Ovary (tissue), 3 donors: ENCODE results near the gene MYOZ2.

ENCODE experiments used
- CTCF ChIP-seq, 3 donors: fragments of 450-650 bp in 2 of 3; fragments of 200-600 bp in 1 of 3; IDR thresholded peaks; one replicate each; pipeline versions ENCODE4 v1.5.1 to v1.8.0; 2016 to 2022; ENCODE audit warnings: antibody characterized with exemption in 3 of 3, mild to moderate bottlenecking in 1 of 3
- EP300 ChIP-seq: sonication (generic); formaldehyde crosslinking; IDR thresholded peaks from one replicate; pipeline ENCODE4 v1.6.1; 2017; ENCODE audit warnings: antibody characterized with exemption
- POLR2A ChIP-seq: fragments of 450-650 bp; IDR thresholded peaks from one replicate; pipeline ENCODE4 v1.6.1; 2017; ENCODE audit warnings: antibody characterized with exemption, mild to moderate bottlenecking, moderate library complexity
- donor health status: DM: no; HTN: no; CAD: no.

GRCh38 chr4:119135721-119136121 is at the start of gene MYOZ2:
- TF ChIP-seq CTCF (IDR thresholded peaks at IDR 0.05) (no peak), POLR2A (no peak), EP300 (no peak)
